GM12878 (cell line): Measurements from ENCODE around the gene FEM1B. TPM values are rescaled to one million over a fixed set of nuclear protein-coding genes. Genes with fewer than 3 reads are reported as not detected.

Experiments used
- ATAC-seq: fragments of 200-7000 bp; cut with Tn5 transposase; 3 replicates; pipeline ENCODE4 v1.9.1; 2020; ENCODE audit warnings: mild to moderate bottlenecking, moderate library complexity
- BruUV-seq: library from RNA; stranded (reverse); fragments of 400-500 nt; replicated peaks from 2 replicates; lab custom pipeline; 2021; lab: Mats Ljungman, UMichigan
- CTCF ChIA-PET: fragments of 300-600 bp; sonication (Branson Sonifier 250); formaldehyde crosslinking; extraction: SDS; loops from one replicate; lab custom pipeline; 2021; ENCODE audit warnings: inconsistent platforms; lab: Yijun Ruan, JAX
- POLR2A ChIA-PET: fragments of 350-600 bp; formaldehyde crosslinking; extraction: SDS; loops from one replicate; lab custom pipeline; 2021; ENCODE audit warnings: inconsistent platforms; lab: Charles Lee
- RAD21 ChIA-PET: fragments of 300-600 bp; sonication (Branson Sonifier 250); formaldehyde crosslinking; loops from one replicate; lab custom pipeline; 2023; ENCODE audit warnings: antibody characterized with exemption; ENCODE audit not compliant: unreplicated experiment; lab: Charles Lee
- SMC1A ChIA-PET: fragments of 300-600 bp; sonication (Branson Sonifier 250); formaldehyde crosslinking; loops from one replicate; lab custom pipeline; 2023; ENCODE audit not compliant: unreplicated experiment, uncharacterized antibody; lab: Charles Lee
- DNase-seq: peaks from one replicate; pipeline ENCODE4 v3.0.0-alpha.2; 2011; ENCODE audit warnings: low read depth, low spot score
- FAIRE-seq: peaks from 3 replicates; lab custom pipeline; 2011; peaks lifted over from hg19 to GRCh38; lab: Jason Lieb, UNC
- H2AFZ ChIP-seq: 2 replicates; pipeline ENCODE4 v1.6.0; 2011; ENCODE audit warnings: low read depth, low read length, control low read depth; ENCODE audit not compliant: control insufficient read depth
- H3K27ac ChIP-seq: 2 replicates; pipeline ENCODE4 v1.5.1; 2011; ENCODE audit warnings: control low read depth; ENCODE audit not compliant: control insufficient read depth, insufficient read depth
- H3K27me3 ChIP-seq, 2 experiments: replicated peaks in 1 of 2; 2 replicates each; pipeline versions ENCODE4 v1.6.0 to v1.6.1; 2011; ENCODE audit warnings: low read length in 1 of 2; ENCODE audit not compliant: control insufficient read depth in 2 of 2, insufficient read depth in 2 of 2
- H3K36me3 ChIP-seq, 2 experiments: 2 replicates each; pipeline ENCODE4 v1.5.1; 2011; ENCODE audit warnings: low read length in 1 of 2; ENCODE audit not compliant: control insufficient read depth in 2 of 2, insufficient read depth in 2 of 2
- H3K4me1 ChIP-seq: 2 replicates; pipeline ENCODE4 v1.6.1; 2011; ENCODE audit warnings: mild to moderate bottlenecking, low read length, moderate library complexity, mixed read lengths; ENCODE audit not compliant: control insufficient read depth, insufficient read depth
- H3K4me2 ChIP-seq: 2 replicates; pipeline ENCODE4 v1.6.0; 2011; ENCODE audit warnings: control low read depth; ENCODE audit not compliant: control insufficient read depth, insufficient read depth
- H3K4me3 ChIP-seq: fragments of 200-600 bp; sonication (generic); 2 replicates; pipeline ENCODE4 v1.5.1; 2016
- H3K79me2 ChIP-seq: 2 replicates; pipeline ENCODE4 v1.6.0; 2011; ENCODE audit warnings: low read length; ENCODE audit not compliant: control insufficient read depth, insufficient read depth
- H3K9ac ChIP-seq: 2 replicates; pipeline ENCODE4 v1.8.0; 2011; ENCODE audit warnings: low read length, control low read depth, mixed read lengths; ENCODE audit not compliant: control insufficient read depth, insufficient read depth
- H3K9me3 ChIP-seq: replicated peaks from 3 replicates; pipeline ENCODE4 v1.5.1; 2011; ENCODE audit warnings: mild to moderate bottlenecking, low read length; ENCODE audit not compliant: control insufficient read depth, insufficient read depth
- H4K20me1 ChIP-seq: 2 replicates; pipeline ENCODE4 v1.6.0; 2011; ENCODE audit not compliant: control insufficient read depth, insufficient read depth
- SUZ12 ChIP-seq: fragments of 200-600 bp; sonication (generic); IDR thresholded peaks from one replicate; pipeline ENCODE4 v1.6.1; 2018; ENCODE audit warnings: antibody characterized with exemption, mild to moderate bottlenecking; ENCODE audit not compliant: unreplicated experiment
- ZNF274 ChIP-seq: IDR thresholded peaks from one replicate; pipeline ENCODE4 v1.8.0; 2011; ENCODE audit not compliant: insufficient read length, insufficient read depth
- WGBS: methylation state at CpG from one replicate; pipeline ENCODE4 v1.1.6; 2016; ENCODE audit warnings: low lambda C conversion rate; ENCODE audit not compliant: insufficient replicate concordance, insufficient coverage; ENCODE audit errors: missing lambda C conversion rate; 5-methylcytosine and 5-hydroxymethylcytosine counted together
- in situ Hi-C: fragments of 300-500 bp; cut with MboI; formaldehyde crosslinking; loops from 9 replicates; pipeline ENCODE4 v1.14.3; 2018; ENCODE audit warnings: mixed read lengths
- intact Hi-C: fragments of 100-400 bp; cut with micrococcal nuclease; formaldehyde crosslinking; loops from one replicate; pipeline ENCODE4 v1.14.2; 2022; ENCODE audit not compliant: unreplicated experiment
- polyA plus RNA-seq, 11 experiments: library from polyadenylated mRNA; depleted of rRNA in 4 of 11; unstranded in 6 of 11; stranded (reverse) in 5 of 11; fragments of >200 nt; fragmentation: Nextera tagmentation in 4 of 11; fragmentation: Illumina TruSeq in 1 of 11; extraction: Ambion mirVana in 4 of 11; extraction: Trizol in 1 of 11; gene quantifications; 1 replicate in 1 of 11; 2 replicates in 10 of 11; pipeline versions ENCODE4 v1.2.1 to v1.2.3, GENCODE V29; 2011 to 2016; ENCODE audit warnings: inconsistent platforms in 2 of 11, missing spikeins in 2 of 11, low read depth in 1 of 11
- total RNA-seq, 4 experiments: library from RNA; depleted of rRNA in 3 of 4; stranded (reverse); fragments of >200 nt in 3 of 4; fragmentation: Illumina TruSeq in 1 of 4; extraction: Trizol in 1 of 4; gene quantifications; 2 replicates each; pipeline versions ENCODE4 v1.2.1 to v1.2.3, GENCODE V29; 2013 to 2021
- TF ChIP-seq, protein P1 (sequence below): fragments of 450-650 bp; formaldehyde crosslinking; IDR thresholded peaks from 2 replicates; pipeline ENCODE4 v1.5.0; 2022; ENCODE audit warnings: mild to moderate bottlenecking, missing genetic modification characterization
- TF ChIP-seq, protein P2 (sequence below): fragments of 450-650 bp; IDR thresholded peaks from 2 replicates; pipeline ENCODE4 v1.6.1; 2017; ENCODE audit warnings: mild to moderate bottlenecking, moderate library complexity

Gene FEM1B
- total and polyA plus RNA-seq, 10 of the 15 experiments (the other 5 are each of a cell fraction or from before 2014, with no cell fraction given), result 5.5 to 61.1 (median 18.2) TPM

DNA sequence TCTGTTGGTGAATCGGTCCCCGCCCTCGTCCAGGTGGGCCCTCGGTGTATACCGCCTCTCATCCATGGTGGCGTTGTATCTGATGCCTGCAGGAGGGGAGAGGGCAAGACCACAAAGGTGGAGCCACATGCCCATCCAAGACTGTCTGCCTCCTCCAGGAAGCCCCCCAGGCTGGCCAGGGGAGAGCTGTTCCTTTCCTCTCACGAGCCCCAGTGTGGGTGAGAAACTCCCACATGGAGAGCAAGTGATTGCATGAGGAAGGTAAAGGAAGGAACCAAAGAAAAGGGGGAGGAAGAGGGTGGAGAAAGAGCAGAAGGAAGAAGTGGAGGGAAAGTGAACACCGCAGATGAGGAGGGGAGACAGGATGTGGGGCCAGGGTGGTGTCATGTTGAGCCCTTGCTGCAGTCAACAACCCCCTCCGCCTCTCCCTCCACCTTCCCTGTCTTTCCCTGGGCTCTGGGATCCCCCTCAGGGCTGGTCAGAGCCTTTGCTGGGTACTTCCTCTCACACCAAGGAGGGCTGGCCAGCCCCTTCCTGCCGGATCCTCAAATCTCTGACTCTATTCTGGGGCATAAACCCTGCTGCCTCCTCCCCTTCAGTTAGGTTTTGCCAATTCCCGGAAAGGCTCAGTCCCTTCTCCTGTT is 49.3 kb downstream of the FEM1B start:
- no peak for FAIRE-seq
- POLR2A ChIA-PET, result no interaction called here
- ATAC-seq, result no peak
- intact Hi-C loops (no loop called here), in situ Hi-C loops (no loop called here)
- RAD21 ChIA-PET, result no interaction called here
- Histone ChIP-seq H3K4me1 (no peaks in the 10 kb centered on the region), H3K9me3 (no peaks in the 10 kb centered on the region), H3K79me2 (no peaks in the 10 kb centered on the region), H4K20me1 (no peaks in the 10 kb centered on the region), H3K27me3 (no peaks in the 10 kb centered on the region; a peak in 1 of 4 replicates), H3K4me3 (no peak overlapping the region), H3K36me3 (no peaks in the 10 kb centered on the region), H2AFZ (no peak overlapping the region), H3K9ac (no peak overlapping the region), H3K27ac (no peak overlapping the region), H3K4me2 (no peak overlapping the region)
- TF ChIP-seq, protein P1, sequence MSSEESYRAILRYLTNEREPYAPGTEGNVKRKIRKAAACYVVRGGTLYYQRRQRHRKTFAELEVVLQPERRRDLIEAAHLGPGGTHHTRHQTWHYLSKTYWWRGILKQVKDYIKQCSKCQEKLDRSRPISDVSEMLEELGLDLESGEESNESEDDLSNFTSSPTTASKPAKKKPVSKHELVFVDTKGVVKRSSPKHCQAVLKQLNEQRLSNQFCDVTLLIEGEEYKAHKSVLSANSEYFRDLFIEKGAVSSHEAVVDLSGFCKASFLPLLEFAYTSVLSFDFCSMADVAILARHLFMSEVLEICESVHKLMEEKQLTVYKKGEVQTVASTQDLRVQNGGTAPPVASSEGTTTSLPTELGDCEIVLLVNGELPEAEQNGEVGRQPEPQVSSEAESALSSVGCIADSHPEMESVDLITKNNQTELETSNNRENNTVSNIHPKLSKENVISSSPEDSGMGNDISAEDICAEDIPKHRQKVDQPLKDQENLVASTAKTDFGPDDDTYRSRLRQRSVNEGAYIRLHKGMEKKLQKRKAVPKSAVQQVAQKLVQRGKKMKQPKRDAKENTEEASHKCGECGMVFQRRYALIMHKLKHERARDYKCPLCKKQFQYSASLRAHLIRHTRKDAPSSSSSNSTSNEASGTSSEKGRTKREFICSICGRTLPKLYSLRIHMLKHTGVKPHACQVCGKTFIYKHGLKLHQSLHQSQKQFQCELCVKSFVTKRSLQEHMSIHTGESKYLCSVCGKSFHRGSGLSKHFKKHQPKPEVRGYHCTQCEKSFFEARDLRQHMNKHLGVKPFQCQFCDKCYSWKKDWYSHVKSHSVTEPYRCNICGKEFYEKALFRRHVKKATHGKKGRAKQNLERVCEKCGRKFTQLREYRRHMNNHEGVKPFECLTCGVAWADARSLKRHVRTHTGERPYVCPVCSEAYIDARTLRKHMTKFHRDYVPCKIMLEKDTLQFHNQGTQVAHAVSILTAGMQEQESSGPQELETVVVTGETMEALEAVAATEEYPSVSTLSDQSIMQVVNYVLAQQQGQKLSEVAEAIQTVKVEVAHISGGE (CRISPR knock-in tag), result no peak
- TF ChIP-seq SUZ12, result no peak
- TF ChIP-seq, protein P2, sequence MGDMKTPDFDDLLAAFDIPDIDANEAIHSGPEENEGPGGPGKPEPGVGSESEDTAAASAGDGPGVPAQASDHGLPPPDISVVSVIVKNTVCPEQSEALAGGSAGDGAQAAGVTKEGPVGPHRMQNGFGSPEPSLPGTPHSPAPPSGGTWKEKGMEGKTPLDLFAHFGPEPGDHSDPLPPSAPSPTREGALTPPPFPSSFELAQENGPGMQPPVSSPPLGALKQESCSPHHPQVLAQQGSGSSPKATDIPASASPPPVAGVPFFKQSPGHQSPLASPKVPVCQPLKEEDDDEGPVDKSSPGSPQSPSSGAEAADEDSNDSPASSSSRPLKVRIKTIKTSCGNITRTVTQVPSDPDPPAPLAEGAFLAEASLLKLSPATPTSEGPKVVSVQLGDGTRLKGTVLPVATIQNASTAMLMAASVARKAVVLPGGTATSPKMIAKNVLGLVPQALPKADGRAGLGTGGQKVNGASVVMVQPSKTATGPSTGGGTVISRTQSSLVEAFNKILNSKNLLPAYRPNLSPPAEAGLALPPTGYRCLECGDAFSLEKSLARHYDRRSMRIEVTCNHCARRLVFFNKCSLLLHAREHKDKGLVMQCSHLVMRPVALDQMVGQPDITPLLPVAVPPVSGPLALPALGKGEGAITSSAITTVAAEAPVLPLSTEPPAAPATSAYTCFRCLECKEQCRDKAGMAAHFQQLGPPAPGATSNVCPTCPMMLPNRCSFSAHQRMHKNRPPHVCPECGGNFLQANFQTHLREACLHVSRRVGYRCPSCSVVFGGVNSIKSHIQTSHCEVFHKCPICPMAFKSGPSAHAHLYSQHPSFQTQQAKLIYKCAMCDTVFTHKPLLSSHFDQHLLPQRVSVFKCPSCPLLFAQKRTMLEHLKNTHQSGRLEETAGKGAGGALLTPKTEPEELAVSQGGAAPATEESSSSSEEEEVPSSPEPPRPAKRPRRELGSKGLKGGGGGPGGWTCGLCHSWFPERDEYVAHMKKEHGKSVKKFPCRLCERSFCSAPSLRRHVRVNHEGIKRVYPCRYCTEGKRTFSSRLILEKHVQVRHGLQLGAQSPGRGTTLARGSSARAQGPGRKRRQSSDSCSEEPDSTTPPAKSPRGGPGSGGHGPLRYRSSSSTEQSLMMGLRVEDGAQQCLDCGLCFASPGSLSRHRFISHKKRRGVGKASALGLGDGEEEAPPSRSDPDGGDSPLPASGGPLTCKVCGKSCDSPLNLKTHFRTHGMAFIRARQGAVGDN, result no peak
- TF ChIP-seq ZNF274, result no peak
- SMC1A ChIA-PET, result no interaction called here
- CTCF ChIA-PET, result no interaction called here
- WGBS, result 21% methylated on average over 11 of the region's 11 CpGs
- DNase-seq, result no peak
- no TSS peak for BruUV-seq
